Measurements from ENCODE around the gene LPCAT2.
"Not testable (repeated sequence)": the region's sequence is repeated elsewhere in the genome, so short reads cannot be mapped to it uniquely, and the experiment has no call there.

The LPCAT2 gene

DNA sequence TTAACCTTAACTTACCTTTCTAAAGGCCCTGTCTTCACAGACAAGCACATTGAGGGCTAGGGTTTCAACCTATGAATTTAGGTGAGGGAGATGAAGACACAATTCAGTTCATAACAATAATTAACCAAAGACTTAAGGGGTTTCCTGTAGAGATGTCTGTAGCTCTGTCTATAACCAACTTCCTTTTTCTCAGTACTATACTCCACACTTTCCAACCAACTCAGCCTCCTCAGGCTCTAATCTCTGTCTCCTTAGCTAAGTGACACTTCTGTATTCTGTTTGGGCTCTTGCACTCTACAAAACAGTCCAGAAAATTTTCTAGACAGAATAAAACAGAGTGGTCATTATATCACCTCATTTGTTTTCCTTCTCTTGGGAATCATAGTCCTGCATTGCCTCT, 83.4 kb downstream of the LPCAT2 start:
- DNase-seq (ENCODE audit: low spot score) = no peak

DNA sequence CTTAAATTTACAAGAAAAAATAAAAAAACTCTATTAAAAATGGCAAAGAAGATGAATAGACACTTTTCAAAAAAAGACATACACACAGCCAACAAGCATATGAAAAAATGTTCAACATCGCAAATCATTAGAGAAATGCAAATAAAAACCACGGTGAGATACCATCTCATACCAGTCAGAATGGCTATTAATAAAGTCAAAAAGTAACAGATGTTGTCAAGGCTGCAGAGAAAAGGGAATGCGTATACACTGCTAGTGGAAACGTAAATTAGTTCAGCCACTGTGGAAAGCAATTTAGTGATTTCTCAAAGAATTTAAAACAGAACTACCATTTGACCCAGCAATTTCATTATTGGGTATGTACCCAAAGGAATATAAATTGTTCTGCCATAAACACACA, 89.1 kb downstream of the LPCAT2 start:
- no peak for DNase-seq (ENCODE audit: low spot score)

DNA sequence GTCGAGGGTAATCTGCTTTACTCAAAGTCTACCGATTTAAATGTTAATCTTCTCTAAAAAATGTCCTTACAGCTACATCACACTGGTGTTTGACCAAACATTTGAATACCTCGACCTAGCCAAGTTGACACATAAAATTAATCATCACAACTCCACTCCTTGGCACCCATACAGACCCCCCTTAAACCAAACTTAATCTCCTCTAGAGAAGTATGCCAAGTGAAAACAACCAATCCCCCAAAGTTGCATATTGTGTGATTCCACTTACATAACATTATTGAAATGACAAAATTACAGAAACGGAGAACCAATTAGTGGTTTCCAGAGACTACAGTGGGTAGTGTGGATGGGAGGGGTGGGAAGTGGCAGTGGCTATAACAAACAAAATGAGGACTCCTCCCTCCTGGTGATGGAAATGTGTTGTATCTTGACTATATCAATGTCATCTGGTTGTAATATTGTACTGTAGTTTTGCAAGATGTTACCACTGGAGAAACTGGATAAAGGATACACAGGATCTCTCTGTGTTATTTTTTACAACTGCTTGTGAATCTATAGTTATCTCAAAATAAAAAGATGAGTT, 97.0 kb downstream of the LPCAT2 start:
- DNase-seq (ENCODE audit: low spot score) = peak; percentile 17

DNA sequence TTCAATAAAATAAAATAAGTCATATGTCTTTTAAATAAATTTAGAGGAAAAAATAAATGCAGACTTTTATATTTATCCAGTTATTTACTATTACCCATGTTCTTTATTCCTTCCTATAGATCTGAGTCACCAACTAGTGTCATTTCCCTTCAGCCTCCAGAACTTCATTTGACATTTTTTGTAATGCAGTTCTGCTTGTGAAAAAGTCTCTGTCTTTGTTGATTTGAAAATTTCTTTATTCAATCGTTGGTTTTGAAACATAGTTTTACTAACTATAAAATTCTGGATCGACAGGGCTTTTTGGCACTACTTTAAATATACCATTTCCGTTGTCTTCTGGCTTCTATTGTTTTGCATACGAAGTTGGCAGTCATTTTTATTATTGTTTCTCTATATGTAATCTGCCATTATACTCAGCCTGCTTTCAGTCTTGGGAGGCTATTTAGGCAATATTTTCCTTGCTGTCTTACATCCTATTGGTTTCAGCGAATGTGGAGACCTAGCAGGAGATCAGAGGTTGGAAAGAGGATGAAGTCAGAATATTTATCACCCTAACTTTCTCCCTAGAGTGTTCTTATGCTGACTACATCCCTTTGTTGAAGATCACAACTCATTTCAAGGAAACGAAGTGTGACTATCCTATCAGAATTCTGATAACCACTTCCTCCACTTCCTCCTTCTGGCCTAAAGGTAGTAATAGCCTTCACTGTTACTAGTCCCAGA, 104.9 kb downstream of the LPCAT2 start:
- no peak for DNase-seq (ENCODE audit: low spot score)

DNA sequence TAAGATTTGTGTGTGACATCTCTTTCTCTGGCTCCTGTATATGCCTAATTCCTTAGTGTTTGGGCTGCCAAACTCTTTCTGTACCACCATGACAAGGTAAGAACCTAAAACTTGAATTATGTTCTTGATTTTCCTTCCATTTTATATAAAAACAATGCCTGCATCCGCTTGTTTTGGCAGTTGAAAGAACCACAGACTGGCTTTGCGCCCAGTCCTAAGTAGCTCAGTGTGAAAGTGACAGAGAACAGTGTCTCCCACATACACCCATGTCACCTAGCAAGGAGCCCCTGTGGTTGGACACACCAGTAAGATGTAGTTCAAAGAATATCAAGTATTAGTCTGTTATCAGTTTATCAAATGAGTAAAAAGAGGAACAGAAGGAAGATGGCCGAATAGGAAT, 106.2 kb downstream of the LPCAT2 start:
- DNase-seq (ENCODE audit: low spot score) = no peak

DNA sequence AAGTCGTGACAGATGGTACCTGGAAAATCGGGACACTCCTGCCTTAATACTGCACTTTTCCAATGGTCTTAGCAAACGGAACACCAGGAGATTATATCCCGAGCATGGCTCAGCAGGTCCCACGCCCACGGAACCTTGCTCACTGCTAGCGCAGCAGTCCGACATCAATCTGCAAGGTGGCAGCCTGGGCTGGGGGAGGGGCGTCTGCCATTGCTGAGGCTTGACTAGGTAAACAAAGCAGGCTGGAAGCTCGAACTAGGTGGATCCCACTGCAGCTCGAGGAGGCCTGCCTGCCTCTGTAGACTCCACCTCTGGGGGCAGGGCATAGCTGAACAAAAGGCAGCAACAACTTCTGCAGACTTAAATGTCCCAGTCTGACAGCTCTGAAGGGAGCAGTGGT, 106.8 kb downstream of the LPCAT2 start:
- not testable (repeated sequence) for DNase-seq (ENCODE audit: low spot score)

DNA sequence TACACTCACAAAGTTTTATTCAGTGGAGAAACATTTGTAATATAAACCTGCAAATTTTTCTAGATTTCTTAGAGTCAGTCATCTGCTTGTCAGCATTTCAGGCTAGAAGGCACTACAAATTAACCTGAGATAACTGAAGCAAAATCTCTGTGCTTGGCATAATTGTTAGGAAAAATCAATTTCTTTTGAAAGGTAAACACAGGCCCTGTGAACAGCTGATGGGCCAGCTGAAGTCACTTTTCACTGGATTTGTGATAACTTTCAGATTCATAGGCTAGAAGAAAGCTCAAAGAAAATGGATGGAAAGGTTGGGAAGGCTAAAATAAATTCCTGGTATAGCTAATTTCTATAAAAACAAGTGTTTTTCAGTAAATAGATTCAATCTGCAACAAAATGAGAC, 112.9 kb downstream of the LPCAT2 start:
- DNase-seq (ENCODE audit: low spot score) = no peak

DNA sequence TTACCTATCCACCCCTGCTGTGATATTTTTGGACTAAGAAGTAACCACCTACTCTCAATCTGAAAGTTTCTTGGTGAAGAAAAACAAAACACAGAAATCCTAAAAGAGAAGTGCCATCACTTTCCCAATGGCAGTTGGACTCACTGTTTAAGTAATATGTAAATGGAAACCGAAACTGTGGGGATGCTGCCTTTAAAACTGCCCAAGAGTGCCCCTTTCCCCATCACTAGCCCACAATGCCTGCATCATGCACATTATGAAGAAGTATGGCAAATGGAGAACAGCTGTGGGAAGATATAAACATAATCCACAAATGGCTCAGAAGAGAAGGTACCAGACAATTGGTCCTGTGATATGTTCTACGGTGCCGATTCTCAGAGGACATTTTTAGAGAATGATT, 113.4 kb downstream of the LPCAT2 start:
- no peak for DNase-seq (ENCODE audit: low spot score)

DNA sequence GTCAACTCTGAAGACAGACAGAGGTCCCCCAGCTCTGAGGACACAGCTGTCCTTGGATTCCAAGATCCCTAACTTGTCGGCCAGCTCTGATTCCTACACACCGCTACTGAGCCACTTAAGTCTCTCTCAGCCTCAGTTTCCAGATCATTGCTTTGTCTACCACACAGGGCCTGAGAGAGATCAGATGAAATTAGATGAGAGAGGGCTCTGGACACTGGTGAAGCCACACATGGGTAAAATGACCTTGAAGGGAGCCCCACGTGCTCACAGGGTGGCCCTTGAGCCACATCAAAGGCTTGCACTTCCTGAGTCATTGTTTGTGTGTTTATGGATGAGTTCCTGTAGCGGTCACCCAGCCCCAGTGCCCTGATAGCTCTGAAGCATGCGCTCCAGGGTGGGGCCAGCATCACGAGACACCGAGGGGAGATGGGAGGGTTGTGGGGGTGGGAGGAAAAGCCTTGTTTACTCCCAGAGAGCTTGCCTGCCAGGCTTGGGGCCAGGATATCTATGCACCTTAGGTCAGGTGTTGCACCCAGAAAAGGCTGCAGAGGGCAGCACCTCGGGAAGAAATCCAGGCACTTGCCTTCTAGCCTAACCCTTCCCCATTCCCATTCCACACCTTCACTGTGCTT, 114.2 kb downstream of the LPCAT2 start:
- peak; percentile 67 for DNase-seq (ENCODE audit: low spot score)

DNA sequence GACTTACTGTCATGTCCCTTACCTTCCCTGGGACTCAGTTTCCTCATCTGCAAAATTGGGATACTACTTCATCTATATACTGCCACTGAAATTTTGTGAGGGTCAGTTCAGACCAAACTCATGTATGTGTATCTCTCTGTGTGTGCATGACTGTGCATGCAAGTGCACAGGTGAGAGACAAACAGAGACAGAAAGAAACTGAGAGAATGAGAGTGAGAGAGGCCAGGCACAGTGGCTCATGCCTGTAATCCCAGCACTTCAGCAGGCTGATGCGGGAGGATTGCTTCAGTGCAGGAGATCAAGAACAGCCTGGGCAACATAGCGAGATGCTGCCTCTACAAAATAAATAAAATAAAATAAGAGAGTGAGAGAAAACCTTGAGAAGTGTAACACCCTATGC, 114.8 kb downstream of the LPCAT2 start:
- no peak for DNase-seq (ENCODE audit: low spot score)

DNA sequence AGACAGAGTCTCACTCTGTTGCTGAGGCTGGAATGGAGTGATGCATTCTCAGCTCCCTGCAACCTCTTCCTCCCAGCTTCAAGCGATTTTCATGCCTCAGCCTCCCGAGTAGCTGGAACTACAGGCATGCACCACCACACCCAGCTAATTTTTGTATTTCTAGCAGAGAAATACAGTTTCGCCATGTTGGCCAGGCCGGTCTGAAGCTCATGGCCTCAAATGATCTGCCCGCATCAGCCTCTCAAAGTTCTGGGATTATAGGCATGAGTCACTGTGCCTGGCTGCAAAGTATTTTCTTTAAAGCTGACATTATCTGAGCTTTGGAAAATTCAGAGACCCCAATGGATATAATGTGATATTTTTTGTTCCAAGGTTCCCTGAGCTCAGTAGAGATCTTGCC, 115.8 kb downstream of the LPCAT2 start:
- DNase-seq (ENCODE audit: low spot score) = no peak

DNA sequence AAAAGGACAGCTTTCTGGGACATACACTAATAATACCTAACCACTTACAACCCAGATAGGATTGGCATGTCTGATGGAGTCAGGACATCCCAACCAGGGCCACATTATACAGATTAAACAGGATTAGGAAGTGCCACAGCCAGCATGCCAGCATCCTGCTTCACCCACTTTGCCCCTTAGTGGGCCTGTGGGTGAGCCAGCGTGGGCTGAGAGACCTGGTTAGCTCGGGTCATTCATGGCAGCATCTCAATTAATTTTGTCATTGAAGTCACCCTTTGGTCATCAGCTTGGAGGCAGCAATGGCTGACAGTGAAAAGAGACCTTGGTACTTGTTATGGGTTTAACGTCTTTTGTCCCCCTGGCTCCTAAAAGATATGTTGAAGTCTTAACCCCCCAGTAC, 117.0 kb downstream of the LPCAT2 start:
- no peak for DNase-seq (ENCODE audit: low spot score)

DNA sequence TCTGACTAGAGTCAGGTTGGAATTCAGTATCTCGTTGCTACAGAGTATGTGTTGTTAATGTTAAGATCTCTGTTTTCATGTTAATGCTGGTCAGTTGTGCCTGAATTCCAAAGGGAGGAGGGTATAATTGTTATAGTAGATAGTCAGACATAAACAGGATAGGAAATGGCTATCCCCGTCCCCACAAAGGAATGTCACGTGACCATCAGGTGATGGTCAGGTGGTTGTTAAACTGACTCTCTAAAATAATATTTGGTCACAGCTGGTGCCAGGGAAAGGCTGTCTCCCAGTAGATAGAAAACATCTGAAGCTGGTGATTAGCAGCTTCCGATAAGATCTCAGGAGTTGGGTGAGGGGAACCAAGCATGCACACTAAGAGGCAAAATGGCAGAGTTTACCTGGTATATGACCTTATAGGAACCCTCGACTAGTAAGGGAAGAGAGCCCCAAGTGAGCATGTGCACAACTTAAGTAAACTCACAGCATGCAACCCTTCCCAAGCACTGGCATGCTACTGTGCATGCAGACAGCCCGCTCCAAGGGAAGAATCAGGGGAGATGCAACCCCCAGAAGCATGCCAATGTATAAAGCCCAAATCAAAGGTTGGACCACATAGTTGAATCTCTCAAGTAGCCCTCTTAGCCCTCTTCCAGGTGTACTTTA, 119.6 kb downstream of the LPCAT2 start:
- no peak for DNase-seq (ENCODE audit: low spot score)

DNA sequence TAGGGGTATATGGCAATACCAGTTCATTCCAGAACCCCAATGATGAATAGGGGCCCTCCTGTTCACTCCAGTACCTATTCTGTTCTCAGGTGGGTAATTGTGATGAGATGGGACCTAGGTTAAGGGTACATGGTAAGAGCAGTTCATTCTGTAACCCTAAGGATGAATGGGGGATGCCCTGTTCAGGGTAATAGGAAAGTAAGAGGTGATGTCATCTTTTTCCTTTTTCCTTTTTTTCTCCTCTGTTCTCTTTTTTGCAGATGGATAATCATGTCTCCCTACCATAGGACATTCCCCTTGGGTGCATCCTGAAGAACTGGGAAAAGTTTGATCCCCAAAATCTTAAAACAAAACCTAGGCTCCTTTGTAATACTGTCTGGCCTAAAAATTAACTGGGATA, 121.9 kb downstream of the LPCAT2 start:
- DNase-seq (ENCODE audit: low spot score) = no peak

DNA sequence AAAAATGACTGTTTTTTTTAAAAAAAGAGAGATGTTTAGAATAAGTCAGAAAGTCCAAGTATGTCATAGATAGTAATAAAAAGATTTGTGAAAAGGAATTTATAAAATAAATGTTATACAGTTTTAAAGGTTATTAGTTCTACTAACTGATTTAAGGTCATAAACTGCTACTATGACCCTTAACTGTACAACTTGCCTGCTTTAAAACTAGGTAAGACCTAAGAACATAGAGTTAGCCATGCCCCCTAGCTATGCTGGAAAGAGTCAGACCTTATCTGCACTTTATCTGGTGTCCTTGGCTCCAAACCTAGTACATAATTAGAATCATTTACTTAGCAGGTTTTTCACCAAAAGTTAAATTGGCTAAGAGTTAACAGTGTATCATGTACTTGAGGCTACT, 123.4 kb downstream of the LPCAT2 start:
- DNase-seq (ENCODE audit: low spot score) = no peak

DNA sequence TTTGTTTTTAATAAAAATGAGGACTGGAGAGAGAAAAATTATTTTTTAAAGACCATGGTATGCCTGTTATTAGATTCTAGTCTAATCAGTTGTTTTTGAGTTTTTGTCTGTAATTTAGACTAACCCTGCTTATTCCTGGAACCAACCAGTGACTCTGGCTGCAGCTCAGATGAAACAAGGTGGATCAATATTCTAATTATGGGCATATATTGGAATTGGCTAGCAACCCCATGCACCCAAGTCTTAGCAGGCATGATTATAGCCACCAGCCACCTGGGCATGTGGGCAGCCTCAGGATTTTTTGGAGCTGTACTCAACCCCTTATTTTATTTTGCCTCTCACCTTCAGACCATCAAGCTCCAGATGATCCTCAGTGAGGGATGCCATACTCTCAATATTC, 125.3 kb downstream of the LPCAT2 start:
- no peak for DNase-seq (ENCODE audit: low spot score)
